ENCODE measurements around the gene PTPRN.
A peak's percentile ranks its signal among the peaks of the same experiment; 100 is the strongest.

Gene PTPRN

GRCh38 chr2:219309278-219309677, at the start of gene PTPRN:
PTPRN (minus strand) TSS chr2:219309401; CDS start chr2:219309332, 69 bp downstream.
- TF ChIP-seq ZFX (IDR thresholded peaks at IDR 0.05; ENCODE audit: borderline replicate concordance), result no peak
- TF ChIP-seq, protein P1, sequence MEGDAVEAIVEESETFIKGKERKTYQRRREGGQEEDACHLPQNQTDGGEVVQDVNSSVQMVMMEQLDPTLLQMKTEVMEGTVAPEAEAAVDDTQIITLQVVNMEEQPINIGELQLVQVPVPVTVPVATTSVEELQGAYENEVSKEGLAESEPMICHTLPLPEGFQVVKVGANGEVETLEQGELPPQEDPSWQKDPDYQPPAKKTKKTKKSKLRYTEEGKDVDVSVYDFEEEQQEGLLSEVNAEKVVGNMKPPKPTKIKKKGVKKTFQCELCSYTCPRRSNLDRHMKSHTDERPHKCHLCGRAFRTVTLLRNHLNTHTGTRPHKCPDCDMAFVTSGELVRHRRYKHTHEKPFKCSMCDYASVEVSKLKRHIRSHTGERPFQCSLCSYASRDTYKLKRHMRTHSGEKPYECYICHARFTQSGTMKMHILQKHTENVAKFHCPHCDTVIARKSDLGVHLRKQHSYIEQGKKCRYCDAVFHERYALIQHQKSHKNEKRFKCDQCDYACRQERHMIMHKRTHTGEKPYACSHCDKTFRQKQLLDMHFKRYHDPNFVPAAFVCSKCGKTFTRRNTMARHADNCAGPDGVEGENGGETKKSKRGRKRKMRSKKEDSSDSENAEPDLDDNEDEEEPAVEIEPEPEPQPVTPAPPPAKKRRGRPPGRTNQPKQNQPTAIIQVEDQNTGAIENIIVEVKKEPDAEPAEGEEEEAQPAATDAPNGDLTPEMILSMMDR (IDR thresholded peaks at IDR 0.05), result no peak
- no peak within 1 kb of the TSS for H3K27ac ChIP-seq

DNA sequence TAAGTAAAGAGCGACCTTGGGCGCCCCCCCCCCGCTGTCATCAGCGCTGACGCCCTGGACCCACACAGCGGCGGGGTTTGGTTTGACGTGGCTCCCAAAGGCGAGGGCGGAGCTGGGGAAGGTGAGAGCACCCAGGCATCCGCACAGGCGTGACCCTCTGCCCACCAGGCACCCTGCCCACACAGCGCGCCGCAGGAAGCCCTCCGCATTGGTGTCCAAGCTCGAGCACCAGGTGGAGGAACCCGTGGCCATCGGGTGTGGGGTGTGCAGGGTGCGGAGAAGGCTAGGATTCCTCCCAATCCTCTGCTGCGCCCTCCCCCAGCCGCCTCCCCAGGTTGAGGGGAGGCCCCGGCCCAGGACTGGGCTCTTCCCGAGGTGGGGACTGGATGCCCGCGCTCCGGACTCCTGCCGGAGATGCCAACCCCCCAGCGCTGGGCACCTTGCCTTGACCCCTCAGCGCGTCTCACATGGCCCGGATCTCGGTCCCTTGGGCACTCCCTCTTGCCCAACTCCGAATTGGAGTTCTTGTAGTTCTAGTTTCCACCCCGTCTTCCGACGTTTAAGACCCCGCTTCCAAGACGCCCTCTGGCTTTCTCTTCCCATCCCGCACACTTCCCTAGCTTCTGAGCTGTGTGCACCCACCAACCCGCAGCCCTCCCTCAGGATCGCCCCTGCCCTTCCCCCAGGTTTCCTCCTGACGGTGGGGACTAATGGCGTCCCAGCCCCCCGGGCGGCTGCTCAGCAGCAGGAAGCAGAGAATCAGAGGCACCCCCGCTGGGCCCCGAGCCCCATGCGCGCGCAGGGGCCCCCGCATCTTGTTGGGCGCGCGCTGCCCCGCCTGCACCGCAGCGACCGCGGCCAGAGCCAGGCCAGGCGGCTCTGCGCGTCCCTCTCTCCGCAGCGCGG, 49.2 kb upstream of the PTPRN start:
- no peak for TF ChIP-seq ZFX (IDR thresholded peaks at IDR 0.05; ENCODE audit: borderline replicate concordance)
- TF ChIP-seq, protein P1 (IDR thresholded peaks at IDR 0.05), result no peak

GRCh38 chr2:219356834-219357233, 47.6 kb upstream of the PTPRN start:
- H3K27ac ChIP-seq, result no peak overlapping the region
- no peak for TF ChIP-seq ZFX (IDR thresholded peaks at IDR 0.05; ENCODE audit: borderline replicate concordance)
- TF ChIP-seq, protein P1 (IDR thresholded peaks at IDR 0.05), result no peak

More for the DNA sequence above, 49.2 kb upstream of the PTPRN start:
- H3K27ac ChIP-seq, result no peak overlapping the region

GRCh38 chr2:219354582-219354981, 45.4 kb upstream of the PTPRN start:
- TF ChIP-seq, protein P1 (IDR thresholded peaks at IDR 0.05), result no peak
- TF ChIP-seq ZFX (IDR thresholded peaks at IDR 0.05; ENCODE audit: borderline replicate concordance), result no peak
- H3K27ac ChIP-seq, result no peak overlapping the region

GRCh38 chr2:219353129-219353528, 43.9 kb upstream of the PTPRN start:
- TF ChIP-seq, protein P1 (IDR thresholded peaks at IDR 0.05), result no peak
- no peak for TF ChIP-seq ZFX (IDR thresholded peaks at IDR 0.05; ENCODE audit: borderline replicate concordance)
- H3K27ac ChIP-seq, result no peak overlapping the region

DNA sequence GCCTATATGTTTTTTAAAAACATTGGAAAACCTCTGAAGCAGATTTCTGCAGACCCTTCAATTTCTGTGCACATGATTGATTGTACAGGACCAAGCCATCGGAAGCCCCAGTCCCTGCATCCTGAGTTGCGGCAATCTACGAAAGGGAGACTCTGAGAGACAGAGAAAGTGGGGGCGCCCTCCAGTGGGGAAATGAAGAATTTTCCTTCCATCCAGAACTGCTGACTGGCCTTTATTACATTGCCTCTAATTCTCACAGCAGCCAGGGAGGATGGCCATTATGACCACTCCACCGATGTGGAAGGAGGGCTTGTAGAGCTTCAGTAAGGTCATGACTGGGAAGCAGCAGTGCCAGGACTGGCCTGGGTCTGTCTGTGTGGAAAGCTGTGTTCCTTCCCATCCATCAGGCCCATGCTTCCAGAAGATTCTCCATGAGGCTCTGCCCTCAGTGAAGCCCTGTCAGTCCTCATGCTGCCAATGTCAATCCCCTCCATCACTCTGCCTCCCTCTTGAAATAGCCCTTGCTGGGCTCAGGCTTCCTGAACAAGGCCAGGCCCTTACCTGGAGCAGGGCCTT, 43.3 kb upstream of the PTPRN start:
- no peak for TF ChIP-seq ZFX (IDR thresholded peaks at IDR 0.05; ENCODE audit: borderline replicate concordance)
- TF ChIP-seq, protein P1 (IDR thresholded peaks at IDR 0.05), result peak; percentile 81

GRCh38 chr2:219350710-219351221, 41.6 kb upstream of the PTPRN start:
- TF ChIP-seq ZFX (IDR thresholded peaks at IDR 0.05; ENCODE audit: borderline replicate concordance), result no peak
- TF ChIP-seq, protein P1 (IDR thresholded peaks at IDR 0.05), result no peak
- no peak overlapping the region for H3K27ac ChIP-seq

More for the DNA sequence above, 43.3 kb upstream of the PTPRN start:
- no peak overlapping the region for H3K27ac ChIP-seq
